CD4-positive, alpha-beta T cell treated with Interleukin-10 for 1 hour (primary cell): ENCODE results near the gene TMEM150A.
"Not testable (repeated sequence)": the region's sequence is repeated elsewhere in the genome, so short reads cannot be mapped to it uniquely, and the experiment has no call there.

ENCODE experiments used
- DNase-seq: peaks from one replicate; pipeline ENCODE4 v3.0.0-alpha.2; 2020

The TMEM150A gene

GRCh38 chr2:85611705-85612587 is 9.4 kb upstream of the TMEM150A start, which contains the start of gene C2orf68:
Gene C2orf68 (minus strand): TSS chr2:85612066. CDS start chr2:85611984, 82 bp downstream.
- DNase-seq, result peak; percentile 85

DNA sequence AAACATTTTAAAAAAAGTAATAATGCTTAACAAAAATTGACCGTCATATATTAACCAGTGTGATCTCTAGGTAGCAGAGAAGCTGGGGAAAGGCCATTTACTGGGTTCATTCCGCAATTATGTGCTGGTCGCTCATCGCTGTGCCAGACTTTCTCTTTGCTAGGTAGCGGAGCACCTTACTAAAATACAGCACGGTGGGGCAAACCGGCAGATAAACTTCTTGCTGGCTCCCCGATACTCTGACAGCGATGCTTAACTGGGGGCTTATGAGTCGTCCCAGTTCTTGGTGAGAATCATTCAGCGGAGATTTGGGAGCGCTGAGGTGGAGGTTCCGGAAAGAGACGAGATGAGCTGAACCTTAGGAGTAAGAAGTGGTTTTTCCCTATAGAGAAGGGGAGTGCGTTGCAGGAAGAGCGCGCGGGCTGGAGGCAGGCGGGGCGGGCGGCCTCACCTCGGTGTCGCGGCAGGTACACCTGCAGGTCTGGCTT is 8.8 kb upstream of the TMEM150A start:
- no peak for DNase-seq

GRCh38 chr2:85607268-85608215 is 5.0 kb upstream of the TMEM150A start:
- DNase-seq, result no peak

DNA sequence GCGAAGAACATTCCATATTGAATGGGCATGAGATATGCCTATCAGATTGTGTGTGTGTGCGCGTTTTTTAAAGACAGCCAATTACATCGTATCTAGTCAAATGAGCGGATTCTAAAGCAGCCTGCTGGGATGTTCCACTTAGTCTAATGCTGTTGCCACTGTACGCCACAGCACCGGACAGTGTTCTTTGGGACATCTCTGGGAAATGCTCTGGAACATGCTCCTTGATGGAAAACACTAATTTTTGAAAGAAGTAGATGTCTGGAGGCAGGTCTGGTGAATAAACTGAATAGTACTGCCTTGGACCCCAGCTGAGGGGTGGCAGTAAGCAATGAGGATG is 3.6 kb upstream of the TMEM150A start:
- DNase-seq, result no peak

DNA sequence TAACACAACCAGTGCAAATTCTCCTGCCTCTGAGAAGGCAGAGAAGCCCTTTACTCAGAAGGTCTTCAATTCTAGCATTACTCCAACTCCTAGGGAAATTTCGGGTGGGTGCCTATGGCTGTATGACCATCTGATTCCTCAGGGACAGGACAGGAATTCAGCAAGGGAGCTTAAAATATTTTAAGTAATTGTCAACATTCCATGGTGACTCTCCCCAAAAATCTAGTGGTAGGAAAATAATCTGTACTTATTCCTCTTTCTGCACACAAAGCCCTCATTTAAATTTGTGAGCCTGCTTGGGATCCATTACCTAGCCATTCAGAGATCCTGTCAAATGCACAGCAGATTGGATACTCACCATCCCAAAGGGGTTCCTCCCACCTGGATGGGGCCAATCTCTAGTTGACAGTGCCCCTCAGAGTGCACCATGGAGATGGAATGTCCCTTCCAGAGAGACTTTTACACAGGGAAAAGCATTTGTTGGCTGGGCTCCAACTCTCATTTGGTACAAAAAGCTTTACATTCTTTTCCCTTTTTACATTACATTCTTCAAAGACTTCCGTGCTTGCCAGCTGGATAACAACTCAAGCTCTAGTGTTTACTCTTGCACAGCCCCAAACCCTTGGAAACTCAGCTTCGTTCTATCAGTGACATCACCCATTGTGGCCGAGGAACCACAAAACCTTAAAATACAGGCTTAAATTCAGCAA is 3.1 kb upstream of the TMEM150A start:
- DNase-seq, result no peak

DNA sequence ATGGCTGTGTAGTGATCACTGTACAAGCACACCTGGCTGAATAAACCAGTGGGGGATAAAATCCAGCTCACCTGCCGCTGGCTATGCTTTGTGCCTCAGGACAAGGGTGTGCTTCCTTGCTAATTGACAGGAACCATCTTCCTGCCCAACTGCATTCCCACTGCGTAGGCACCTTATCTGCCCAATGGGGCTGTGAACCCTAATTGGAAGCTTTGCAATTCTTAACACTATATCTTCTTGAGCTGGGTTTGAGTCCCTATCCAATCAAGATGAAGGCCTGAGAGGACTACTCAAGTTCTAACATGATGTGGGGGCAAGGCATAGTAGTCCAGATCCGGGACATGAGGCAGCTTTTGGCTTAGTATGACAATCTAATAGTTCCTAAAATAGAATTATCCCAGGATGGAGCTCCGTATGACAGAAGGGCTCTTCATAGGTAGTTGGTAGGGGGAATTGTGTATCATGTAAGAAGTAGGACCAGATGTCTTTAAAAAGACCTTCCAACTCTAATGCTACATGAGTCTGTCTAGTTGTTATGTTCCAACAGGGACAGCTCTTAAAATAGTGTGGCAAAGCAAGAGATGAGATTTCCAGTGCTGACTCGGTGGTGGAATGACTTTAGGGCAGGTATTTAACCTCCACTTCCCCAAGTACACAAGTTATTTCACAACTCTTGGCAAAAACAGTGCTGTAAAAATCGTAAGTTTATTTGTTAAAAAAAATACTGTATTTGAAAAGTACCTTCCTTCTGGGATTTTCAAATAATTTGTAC is 2.3 kb upstream of the TMEM150A start:
- DNase-seq, result no peak

DNA sequence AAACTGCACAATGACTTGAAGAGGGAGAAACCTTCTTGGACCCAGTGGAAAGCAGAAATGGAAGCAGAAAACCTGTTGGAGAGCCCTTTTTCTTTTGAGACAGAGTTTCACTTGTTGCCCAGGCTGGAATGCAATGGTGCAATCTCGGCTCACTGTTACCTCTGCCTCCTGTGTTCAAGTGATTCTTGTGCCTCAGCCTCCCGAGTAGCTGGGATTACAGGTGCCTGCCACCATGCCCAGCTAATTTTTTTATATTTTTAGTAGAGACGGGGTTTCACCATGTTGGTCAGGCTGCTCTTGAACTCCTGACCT is 1.6 kb upstream of the TMEM150A start:
- DNase-seq, result not testable (repeated sequence)

DNA sequence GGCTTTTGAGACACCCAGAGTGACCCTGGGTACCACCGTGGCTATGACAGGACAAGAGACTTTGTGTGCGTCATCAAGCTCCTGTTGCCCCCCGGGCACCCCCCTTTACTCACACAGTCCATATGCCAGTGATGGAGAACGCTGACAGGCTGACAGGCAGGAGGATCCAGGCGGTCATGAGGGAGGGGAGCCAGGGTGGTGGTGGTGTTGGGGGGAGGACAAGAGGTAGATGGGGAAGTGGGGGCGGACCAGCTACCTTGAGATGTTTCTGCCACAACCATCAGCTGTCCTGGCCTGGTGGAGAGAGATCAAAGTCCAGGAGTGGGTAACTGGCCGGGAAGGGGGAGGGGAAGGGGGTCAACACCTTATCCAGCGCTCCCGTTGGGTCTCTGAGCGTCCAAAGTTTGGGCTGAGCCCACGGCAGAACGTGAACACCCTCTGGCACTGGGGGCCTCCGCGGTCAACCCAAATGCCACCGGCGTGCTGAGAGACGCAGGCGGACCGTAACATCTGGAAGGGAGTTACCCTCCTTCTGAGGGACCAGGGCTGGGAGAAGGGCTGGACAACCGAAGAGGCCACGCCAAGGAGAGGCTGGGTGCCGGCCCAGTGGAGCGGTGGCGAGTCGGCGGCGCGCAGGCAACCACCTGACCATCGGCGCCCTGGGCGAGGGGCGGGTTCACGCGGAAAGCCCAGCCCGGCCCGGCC is 575 bp downstream of the TMEM150A start:
- DNase-seq, result no peak

DNA sequence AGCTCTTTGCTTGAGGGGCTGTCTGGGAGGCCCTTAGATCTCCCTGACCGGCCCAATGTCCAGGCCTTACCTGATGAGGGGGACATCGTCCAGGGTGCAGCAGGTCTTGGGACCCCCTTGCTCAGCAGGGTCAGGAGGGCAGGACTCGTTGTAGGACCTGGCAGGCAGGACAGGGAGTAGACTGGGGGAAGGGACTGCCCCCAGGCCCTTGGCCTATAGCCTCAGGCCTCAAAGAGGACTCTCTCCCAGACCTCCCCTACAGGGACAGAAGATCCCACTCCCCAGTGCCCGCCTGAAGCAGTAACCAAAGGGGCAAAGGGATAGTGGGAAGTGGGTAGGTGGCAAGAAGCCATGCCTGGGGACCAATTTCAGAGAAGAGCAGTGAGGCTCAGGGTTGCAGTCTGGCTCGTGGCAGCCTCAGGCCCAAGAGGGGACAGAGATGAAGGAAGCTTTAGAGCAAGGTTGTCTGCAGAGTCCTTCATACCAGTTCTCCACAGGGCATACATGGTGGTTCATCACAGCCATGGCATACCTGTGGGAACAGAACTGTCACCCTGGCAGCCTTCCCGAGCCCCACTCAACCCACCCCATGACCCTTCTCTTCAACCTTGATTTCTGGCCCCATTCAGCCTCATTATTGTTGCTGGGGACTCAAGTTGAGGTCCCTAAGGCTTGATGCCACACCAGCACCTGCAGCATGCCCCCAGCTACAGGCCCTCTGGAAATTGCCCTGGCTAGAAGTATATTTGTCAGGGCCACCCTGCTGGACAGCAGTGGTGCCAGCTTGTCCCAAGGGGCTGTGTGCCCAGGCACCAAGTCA is 1.3 kb downstream of the TMEM150A start:
- DNase-seq, result no peak

- DNase-seq, result no peak
Measured at GRCh38 chr2:85600235-85600575, 2.3 kb downstream of the TMEM150A start.

DNA sequence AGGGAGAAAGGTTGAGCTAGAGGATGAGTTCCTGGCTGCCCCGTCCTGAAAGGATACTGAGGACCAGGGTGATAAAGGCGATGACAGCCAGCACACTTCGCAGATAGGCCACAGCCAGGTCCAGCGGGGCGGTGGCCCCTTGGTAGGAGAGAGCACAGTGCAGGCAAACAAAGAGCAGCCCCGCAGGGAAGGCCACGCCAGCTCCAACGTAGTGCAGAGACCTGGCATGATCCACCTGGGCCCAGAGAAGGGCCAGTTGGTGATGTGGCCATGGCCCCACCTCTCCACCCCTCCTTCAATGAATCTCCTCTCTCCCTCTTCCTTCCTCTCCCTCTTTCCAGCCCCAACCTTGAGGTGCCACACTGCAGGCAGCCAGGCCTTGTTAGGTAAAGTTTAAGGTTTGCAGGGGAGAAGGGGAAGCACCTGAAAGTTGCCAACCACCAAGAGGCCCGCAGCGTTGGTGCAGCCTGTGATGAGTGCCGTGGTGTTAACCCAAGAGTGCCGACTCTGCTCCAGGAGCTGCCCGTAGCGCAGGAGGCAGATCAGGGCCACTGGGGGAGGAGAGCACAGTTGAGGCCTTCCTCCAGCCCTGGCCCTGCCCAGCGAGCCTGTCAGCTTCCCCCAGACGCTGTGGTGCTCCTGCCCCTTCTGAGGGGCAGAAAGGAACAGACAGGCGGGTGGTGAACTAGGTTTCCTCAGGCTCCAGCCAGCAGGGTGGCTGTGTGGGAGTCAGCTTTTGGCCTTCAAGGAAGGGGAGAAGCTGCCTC is 2.8 kb downstream of the TMEM150A start:
- DNase-seq, result no peak

DNA sequence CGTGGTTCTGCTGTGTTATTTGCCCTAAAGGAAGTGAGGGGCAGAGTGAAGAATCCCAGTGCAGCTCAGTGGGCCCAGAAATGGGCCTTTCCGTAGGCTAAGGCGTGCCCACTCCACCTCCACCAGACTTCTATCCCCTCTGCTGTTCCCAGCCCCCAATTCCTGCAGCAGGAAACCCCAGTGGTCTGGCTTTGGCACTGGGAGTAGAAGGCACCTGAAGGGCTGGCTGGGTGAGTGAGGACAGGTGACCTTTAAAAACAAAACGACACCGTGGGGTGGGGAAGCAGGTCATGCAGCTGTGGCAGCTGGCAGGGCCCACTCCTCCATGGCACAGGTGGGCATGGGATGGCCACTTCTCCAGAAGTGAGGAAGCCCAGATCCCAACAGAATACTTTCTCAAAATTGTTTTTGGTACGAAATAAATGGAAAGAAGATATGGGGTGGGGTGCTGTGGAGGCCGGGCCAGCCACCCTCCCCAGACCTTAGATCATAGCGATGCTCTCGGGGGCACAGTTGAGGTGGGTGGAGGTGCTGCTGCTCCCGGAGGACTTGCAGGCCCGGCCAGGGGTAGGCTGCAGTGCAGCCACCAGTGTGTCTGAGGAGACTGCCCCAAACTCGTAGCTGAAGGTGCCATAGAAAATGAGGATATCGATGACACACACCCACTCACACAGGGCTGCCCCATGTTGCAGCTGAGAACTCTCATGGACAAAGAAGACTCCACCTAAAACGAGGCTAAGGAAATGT is 3.7 kb downstream of the TMEM150A start:
- no peak for DNase-seq

- no peak for DNase-seq
Measured at GRCh38 chr2:85597241-85597640, 5.3 kb downstream of the TMEM150A start.

- no peak for DNase-seq
Measured at GRCh38 chr2:85596486-85597143, 5.9 kb downstream of the TMEM150A start.

- DNase-seq, result no peak
Measured at GRCh38 chr2:85596026-85596333, 6.5 kb downstream of the TMEM150A start.

- DNase-seq, result peak; percentile 96
Measured at GRCh38 chr2:85595301-85596025, 7.0 kb downstream of the TMEM150A start, which contains the start of gene RNF181. Gene RNF181 (plus strand): TSS chr2:85595745. CDS start chr2:85595764, 19 bp downstream.

GRCh38 chr2:85594715-85595300 is 7.7 kb downstream of the TMEM150A start:
- DNase-seq, result no peak

GRCh38 chr2:85593023-85593422 is 9.5 kb downstream of the TMEM150A start:
- DNase-seq, result no peak
